Measurements from ENCODE around the gene FTCDNL1.

DNA sequence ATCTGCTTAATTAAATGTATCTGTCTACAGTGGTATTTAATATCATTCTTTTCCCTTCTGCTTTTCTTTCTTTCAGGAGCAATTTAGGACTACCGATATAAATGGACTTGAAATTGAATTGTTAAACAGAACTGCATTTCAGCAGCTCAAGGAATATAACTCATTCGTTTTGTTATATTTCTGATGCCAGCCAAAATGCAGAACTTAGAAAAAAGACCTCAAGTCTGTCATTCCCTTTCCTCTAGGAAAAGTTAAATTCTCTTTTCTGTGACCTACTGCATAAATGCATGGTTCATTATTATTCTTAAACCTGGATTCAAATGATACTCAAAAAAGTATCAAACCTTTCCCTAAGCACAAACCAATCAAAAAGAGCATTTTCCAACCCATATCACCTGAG lies 21.4 kb downstream of the FTCDNL1 start:
- TF ChIP-seq, protein P1, sequence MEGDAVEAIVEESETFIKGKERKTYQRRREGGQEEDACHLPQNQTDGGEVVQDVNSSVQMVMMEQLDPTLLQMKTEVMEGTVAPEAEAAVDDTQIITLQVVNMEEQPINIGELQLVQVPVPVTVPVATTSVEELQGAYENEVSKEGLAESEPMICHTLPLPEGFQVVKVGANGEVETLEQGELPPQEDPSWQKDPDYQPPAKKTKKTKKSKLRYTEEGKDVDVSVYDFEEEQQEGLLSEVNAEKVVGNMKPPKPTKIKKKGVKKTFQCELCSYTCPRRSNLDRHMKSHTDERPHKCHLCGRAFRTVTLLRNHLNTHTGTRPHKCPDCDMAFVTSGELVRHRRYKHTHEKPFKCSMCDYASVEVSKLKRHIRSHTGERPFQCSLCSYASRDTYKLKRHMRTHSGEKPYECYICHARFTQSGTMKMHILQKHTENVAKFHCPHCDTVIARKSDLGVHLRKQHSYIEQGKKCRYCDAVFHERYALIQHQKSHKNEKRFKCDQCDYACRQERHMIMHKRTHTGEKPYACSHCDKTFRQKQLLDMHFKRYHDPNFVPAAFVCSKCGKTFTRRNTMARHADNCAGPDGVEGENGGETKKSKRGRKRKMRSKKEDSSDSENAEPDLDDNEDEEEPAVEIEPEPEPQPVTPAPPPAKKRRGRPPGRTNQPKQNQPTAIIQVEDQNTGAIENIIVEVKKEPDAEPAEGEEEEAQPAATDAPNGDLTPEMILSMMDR (IDR thresholded peaks at IDR 0.05), result no peak
- TF ChIP-seq EZH2 (IDR thresholded peaks at IDR 0.05) (no peak), EZH2phosphoT487 (IDR thresholded peaks at IDR 0.05) (no peak)

All from neural progenitor cell (in vitro differentiated cells).